Measurements from ENCODE around the gene ATRN. TPM values are rescaled to one million over a fixed set of nuclear protein-coding genes. Genes with fewer than 3 reads are reported as not detected.

ATRN gene
- total RNA-seq, 4 donors from 2014 or later: 24.0 to 31.5 (median 26.4) TPM

GRCh38 chr20:3681352-3681930 is 210.6 kb downstream of the ATRN start:
- TF ChIP-seq EP300 (IDR thresholded peaks at IDR 0.05) (no peak), POLR2A (IDR thresholded peaks at IDR 0.05) (no peak), CTCF (IDR thresholded peaks at IDR 0.05) (no peak)
- H3K4me3 ChIP-seq: peak overlapping the region; percentile 34 to 72 (median 46)
- peaks cover 0 to 16% of the 10 kb centered on the region in 2 donors for H3K27me3 ChIP-seq
- WGBS, 2 donors: 14 to 20% methylated on average over 11 to 14 of the region's 32 CpGs
- no peaks in the 10 kb centered on the region for H3K9me3 ChIP-seq
- H3K27ac ChIP-seq: peak overlapping the region; percentile 37 to 93 (median 72)
- no peaks in the 10 kb centered on the region for H3K36me3 ChIP-seq
- peaks cover 0 to 68% (median 33%) of the 10 kb centered on the region in 4 donors for H3K4me1 ChIP-seq
- no peak for DNase-seq (ENCODE audit: low spot score in 2 of 2)

GRCh38 chr20:3681931-3682781 is 211.3 kb downstream of the ATRN start, which contains the start of gene ADAM33:
ADAM33 (minus strand) TSS chr20:3682010; CDS start chr20:3682004, 6 bp downstream.
- H3K4me1 ChIP-seq: peaks cover 0 to 68% (median 33%) of the 10 kb centered on the region in 4 donors
- peaks cover 0 to 16% of the 10 kb centered on the region in 2 donors for H3K27me3 ChIP-seq
- peak in 1 of 5 experiments; percentile 39 for TF ChIP-seq CTCF (IDR thresholded peaks at IDR 0.05)
- TF ChIP-seq POLR2A (IDR thresholded peaks at IDR 0.05): peak in 1 of 2 donors; percentile 22
- TF ChIP-seq EP300 (IDR thresholded peaks at IDR 0.05): peak in 1 of 2 donors; percentile 23
- 21% methylated on average over 23 to 36 of the region's 65 CpGs for WGBS, 2 donors
- DNase-seq (ENCODE audit: low spot score in 2 of 2): peak; percentile 25 to 44
- no peaks in the 10 kb centered on the region for H3K9me3 ChIP-seq
- peak within 1 kb of the TSS; percentile 34 to 72 (median 46) for H3K4me3 ChIP-seq
- H3K27ac ChIP-seq: peak within 1 kb of the TSS; percentile 37 to 93 (median 72)
- no peaks in the 10 kb centered on the region for H3K36me3 ChIP-seq

DNA sequence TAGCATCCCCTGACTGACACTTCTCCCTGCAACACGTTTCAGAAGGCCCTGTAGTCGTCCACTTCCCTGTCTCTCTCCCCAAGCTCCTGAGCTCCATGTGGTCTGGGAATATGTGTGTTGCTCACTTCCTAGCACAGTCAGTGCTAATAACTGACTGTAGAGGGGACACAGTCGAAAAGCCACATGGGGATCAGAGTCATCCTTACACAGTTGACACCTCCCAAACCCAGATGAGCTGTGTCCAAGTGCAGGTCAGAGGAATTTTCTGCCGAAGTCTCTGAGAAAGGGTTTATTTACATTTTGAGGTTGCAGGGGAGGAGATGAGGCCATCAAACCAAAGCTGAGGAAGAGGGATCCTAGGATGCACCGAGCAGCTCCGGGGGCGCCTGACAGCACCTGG is 214.5 kb downstream of the ATRN start:
- H3K4me3 ChIP-seq: no peak overlapping the region
- H3K27ac ChIP-seq: no peak overlapping the region
- no peaks in the 10 kb centered on the region for H3K9me3 ChIP-seq
- no peak for DNase-seq (ENCODE audit: low spot score in 2 of 2)
- H3K4me1 ChIP-seq: peaks cover 0 to 47% (median 20%) of the 10 kb centered on the region in 4 donors
- 52 to 69% methylated on average over 7 of the region's 7 CpGs for WGBS, 2 donors
- peaks cover 0 to 14% of the 10 kb centered on the region in 2 donors for H3K27me3 ChIP-seq
- no peaks in the 10 kb centered on the region for H3K36me3 ChIP-seq
- no peak for TF ChIP-seq CTCF (IDR thresholded peaks at IDR 0.05)
- TF ChIP-seq POLR2A (IDR thresholded peaks at IDR 0.05): no peak
- no peak for TF ChIP-seq EP300 (IDR thresholded peaks at IDR 0.05)

DNA sequence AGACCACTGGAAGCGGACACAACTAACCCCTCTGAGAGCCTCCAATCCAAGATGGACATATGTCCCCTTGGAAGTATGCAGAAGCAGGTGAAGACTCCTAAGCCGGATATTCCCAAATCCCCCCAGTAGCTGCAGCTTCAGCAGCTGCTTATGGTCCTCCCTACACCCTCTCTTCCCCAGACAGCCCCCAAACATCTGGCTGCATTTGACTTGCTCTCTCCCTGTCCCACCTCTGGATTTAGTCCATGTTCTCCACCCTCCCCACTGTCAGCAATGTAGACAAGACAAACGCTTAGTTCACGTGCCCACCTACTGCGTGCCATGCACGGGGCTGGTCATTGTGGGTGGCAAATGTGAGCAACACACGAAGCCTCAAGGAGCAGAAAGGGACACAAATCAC is 215.6 kb downstream of the ATRN start:
- WGBS, 2 donors: 56 to 59% methylated on average over 7 of the region's 7 CpGs
- no peaks in the 10 kb centered on the region for H3K9me3 ChIP-seq
- no peak overlapping the region for H3K4me3 ChIP-seq
- TF ChIP-seq POLR2A (IDR thresholded peaks at IDR 0.05) (no peak), CTCF (IDR thresholded peaks at IDR 0.05) (no peak), EP300 (IDR thresholded peaks at IDR 0.05) (no peak)
- H3K4me1 ChIP-seq: peaks cover 0 to 36% (median 16%) of the 10 kb centered on the region in 4 donors
- peak overlapping the region; percentile 35 to 88 (median 60) for H3K27ac ChIP-seq
- no peak for DNase-seq (ENCODE audit: low spot score in 2 of 2)
- H3K27me3 ChIP-seq: peaks cover 0 to 4% of the 10 kb centered on the region in 2 donors
- H3K36me3 ChIP-seq: no peaks in the 10 kb centered on the region

Measured in tibial nerve (tissue), 4 donors.